Camera-type eye (tissue), 1 donor: ENCODE data around the gene EDDM13. TPM values are rescaled to one million over a fixed set of nuclear protein-coding genes. Genes with fewer than 3 reads are reported as not detected.

Source experiments
- total RNA-seq: library from RNA; depleted of rRNA; stranded (reverse); fragments of >200 nt; gene quantifications from one replicate; pipeline ENCODE4 v1.2.3, GENCODE V29; 2014

Gene EDDM13, protein sequence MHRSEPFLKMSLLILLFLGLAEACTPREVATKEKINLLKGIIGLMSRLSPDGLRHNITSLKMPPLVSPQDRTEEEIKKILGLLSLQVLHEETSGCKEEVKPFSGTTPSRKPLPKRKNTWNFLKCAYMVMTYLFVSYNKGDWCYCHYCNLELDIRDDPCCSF
- total RNA-seq: not detected

DNA sequence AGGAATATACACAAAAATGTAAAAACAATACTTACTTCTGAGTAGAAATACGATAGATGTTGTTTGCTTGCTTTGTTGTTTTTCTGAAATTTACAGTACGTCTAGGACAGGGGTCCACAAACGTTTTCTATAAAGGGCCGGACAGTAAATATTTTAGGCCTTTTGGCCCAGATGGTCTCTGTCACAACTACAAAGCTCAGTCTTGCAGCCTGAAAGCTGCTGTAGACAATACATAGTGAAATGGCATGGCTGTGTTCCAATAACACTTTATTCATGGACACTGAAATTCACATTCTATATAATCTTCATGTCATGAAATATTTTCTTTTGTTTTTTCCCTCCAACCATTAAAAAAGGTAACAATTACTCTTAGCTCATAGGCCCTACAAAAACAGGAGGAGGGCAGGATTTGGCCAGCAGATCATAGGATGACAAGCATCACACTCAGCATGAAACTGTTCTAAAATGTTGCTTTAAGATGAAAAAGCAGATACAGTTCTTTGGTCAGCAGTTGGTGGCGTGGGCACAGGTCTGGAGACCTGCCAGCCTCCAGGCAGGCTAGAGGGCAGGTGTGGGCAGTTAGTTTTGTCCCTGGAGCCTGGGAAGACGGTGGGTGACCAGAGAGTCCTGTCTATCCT is at the start of gene EDDM13:
TSS of gene EDDM13 (plus strand) at position 588 of the 638 bp plus-strand sequence. CDS start 87 bp downstream, outside the sequence.

DNA sequence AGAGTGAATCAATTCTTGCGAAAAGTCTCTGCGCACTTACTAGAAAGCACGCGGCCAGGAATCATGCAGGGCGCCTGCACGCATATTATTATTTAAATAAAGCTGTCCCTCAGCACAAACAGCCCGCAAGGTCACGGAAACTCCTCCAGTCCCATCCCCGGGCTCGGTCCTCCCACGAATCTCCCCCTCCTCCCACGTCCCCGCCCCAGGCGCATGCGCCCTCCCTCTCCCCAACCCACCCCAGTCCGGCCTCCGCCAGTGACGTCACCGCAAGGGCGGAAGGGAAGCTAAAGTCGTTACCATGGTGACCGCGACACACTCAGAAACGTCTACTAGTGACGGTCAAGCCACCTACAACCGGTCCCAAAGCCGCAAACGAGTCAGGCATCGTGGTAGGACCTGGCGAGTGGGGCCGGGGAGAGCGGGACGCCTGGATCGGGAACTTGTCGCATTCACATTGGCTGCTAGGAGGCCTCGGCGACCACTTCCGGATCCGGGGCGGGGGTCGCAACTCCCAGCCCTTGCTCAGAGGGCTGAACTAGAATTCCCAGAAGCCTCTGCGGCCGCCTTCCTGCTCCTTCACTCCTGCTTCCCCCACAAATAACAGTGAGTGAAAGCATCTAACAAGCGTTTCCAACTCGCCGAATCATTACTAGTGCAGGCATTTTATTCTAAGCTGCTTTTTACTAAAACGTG is 42.0 kb downstream of the EDDM13 start, which contains the start of gene ZSCAN5A:
TSS of gene ZSCAN5A (minus strand) at position 459 of the 696 bp plus-strand sequence. CDS start 89,793 bp downstream, outside the sequence.

Other genes starting within 250 kb of the EDDM13 start
- gene ZNF787, start 151.5 kb upstream of the EDDM13 start, total RNA-seq: 14.5 TPM
- gene ZNF444, start 131.5 kb upstream of the EDDM13 start, total RNA-seq: 30.0 TPM
- not detected for gene GALP, start 96.7 kb upstream of the EDDM13 start, total RNA-seq
- gene ZSCAN5B, start 75.0 kb upstream of the EDDM13 start, total RNA-seq: 0.49 TPM
- gene ZSCAN5C, start 70.5 kb upstream of the EDDM13 start, total RNA-seq: not detected
- gene ZSCAN5A, start 42.1 kb downstream of the EDDM13 start, total RNA-seq: 12.8 TPM
- 7.1 TPM for gene ZNF582, start 120.8 kb downstream of the EDDM13 start, total RNA-seq
- gene ZNF583, start 131.6 kb downstream of the EDDM13 start, total RNA-seq: 17.9 TPM
- gene ZNF667, start 204.6 kb downstream of the EDDM13 start, total RNA-seq: 19.7 TPM
- gene ZNF471, start 235.1 kb downstream of the EDDM13 start, total RNA-seq: 16.5 TPM